Loucy (cell line): ENCODE data around the gene KCNH8.

ENCODE experiments used
- H2AFZ ChIP-seq: fragments of 200-600 bp; sonication (generic); 2 replicates; pipeline ENCODE4 v1.6.0; 2016; ENCODE audit warnings: antibody characterized with exemption, mild to moderate bottlenecking, low read length, moderate library complexity
- H3F3A ChIP-seq: fragments of 200-600 bp; 2 replicates; pipeline ENCODE4 v1.6.0; 2016; ENCODE audit warnings: antibody characterized with exemption, low read depth, mild to moderate bottlenecking
- H3K27me3 ChIP-seq: fragments of 200-600 bp; sonication (generic); 2 replicates; pipeline ENCODE4 v1.6.1; 2014; ENCODE audit warnings: low read length, mild to moderate bottlenecking; ENCODE audit not compliant: insufficient read depth, poor library complexity, severe bottlenecking
- H3K36me3 ChIP-seq: fragments of 200-600 bp; sonication (generic); 2 replicates; pipeline ENCODE4 v1.6.1; 2016; ENCODE audit warnings: low read length; ENCODE audit not compliant: insufficient read depth
- H3K4me1 ChIP-seq: fragments of 200-600 bp; sonication (generic); 2 replicates; pipeline ENCODE4 v1.5.1; 2014; ENCODE audit warnings: low read length, mild to moderate bottlenecking; ENCODE audit not compliant: insufficient read depth, poor library complexity, severe bottlenecking
- H3K4me2 ChIP-seq: fragments of 200-600 bp; sonication (generic); 2 replicates; pipeline ENCODE4 v1.6.0; 2014; ENCODE audit warnings: antibody characterized with exemption, low read length, low read depth, mild to moderate bottlenecking; ENCODE audit not compliant: poor library complexity, severe bottlenecking
- H3K4me3 ChIP-seq: fragments of 200-600 bp; sonication (generic); 2 replicates; pipeline ENCODE4 v1.5.1; 2014; ENCODE audit warnings: low read length, mild to moderate bottlenecking, mixed read lengths; ENCODE audit not compliant: poor library complexity, severe bottlenecking
- H3K79me2 ChIP-seq: fragments of 200-600 bp; sonication (generic); 2 replicates; pipeline ENCODE4 v1.6.1; 2014; ENCODE audit warnings: low read length; ENCODE audit not compliant: insufficient read depth
- H3K9ac ChIP-seq: fragments of 200-600 bp; sonication (generic); 2 replicates; pipeline ENCODE4 v1.6.0; 2014; ENCODE audit warnings: mild to moderate bottlenecking, low read depth, low read length, moderate library complexity; ENCODE audit not compliant: poor library complexity, severe bottlenecking
- H3K9me2 ChIP-seq: fragments of 200-600 bp; sonication (generic); replicated peaks from 2 replicates; pipeline ENCODE4 v1.6.1; 2016; ENCODE audit warnings: low read depth, low read length, mixed read lengths
- H3K9me3 ChIP-seq: fragments of 200-600 bp; sonication (generic); 2 replicates; pipeline ENCODE4 v1.6.1; 2014; ENCODE audit warnings: mild to moderate bottlenecking, antibody characterized with exemption, low read length, low read depth; ENCODE audit not compliant: insufficient read depth
- H4K20me1 ChIP-seq: fragments of 200-600 bp; sonication (generic); 2 replicates; pipeline ENCODE4 v1.6.0; 2014; ENCODE audit warnings: antibody characterized with exemption, low read length, mild to moderate bottlenecking; ENCODE audit not compliant: insufficient read depth, poor library complexity, severe bottlenecking
- CTCF ChIP-seq: fragments of 200-600 bp; sonication (generic); conservative IDR thresholded peaks from 2 replicates; pipeline ENCODE4 v1.5.1; 2014; ENCODE audit warnings: mild to moderate bottlenecking, antibody characterized with exemption, low read length
- EZH2phosphoT487 ChIP-seq: fragments of 200-600 bp; IDR thresholded peaks from 2 replicates; pipeline ENCODE4 v1.6.1; 2018; ENCODE audit warnings: antibody characterized with exemption, mild to moderate bottlenecking, moderate library complexity, borderline replicate concordance

The KCNH8 gene

GRCh38 chr3:19365471-19365870 is 217.2 kb downstream of the KCNH8 start:
- Histone ChIP-seq H3K4me3 (no peak overlapping the region), H3K9me2 (no peaks in the 10 kb centered on the region), H3K9me3 (no peaks in the 10 kb centered on the region), H3K4me1 (no peaks in the 10 kb centered on the region), H3F3A (no peaks in the 10 kb centered on the region), H3K4me2 (no peak overlapping the region), H3K36me3 (no peaks in the 10 kb centered on the region), H3K9ac (no peak overlapping the region), H4K20me1 (no peaks in the 10 kb centered on the region), H3K27me3 (no peaks in the 10 kb centered on the region), H2AFZ (no peak overlapping the region), H3K79me2 (no peaks in the 10 kb centered on the region)
- TF ChIP-seq EZH2phosphoT487 (no peak), CTCF (no peak)

- no peaks in the 10 kb centered on the region for H3K9me3 ChIP-seq
- H3K9me2 ChIP-seq, result no peaks in the 10 kb centered on the region
- TF ChIP-seq EZH2phosphoT487 (no peak), CTCF (no peak)
- H3K4me2 ChIP-seq, result no peak overlapping the region
- no peak overlapping the region for H2AFZ ChIP-seq
- no peaks in the 10 kb centered on the region for H3F3A ChIP-seq
- H3K36me3 ChIP-seq, result no peaks in the 10 kb centered on the region
- H3K4me1 ChIP-seq, result no peaks in the 10 kb centered on the region
- no peak overlapping the region for H3K4me3 ChIP-seq
- no peak overlapping the region for H3K9ac ChIP-seq
- H3K79me2 ChIP-seq, result no peaks in the 10 kb centered on the region
- H4K20me1 ChIP-seq, result no peaks in the 10 kb centered on the region
- H3K27me3 ChIP-seq, result no peaks in the 10 kb centered on the region
Observed at GRCh38 chr3:19384868-19385267, 236.6 kb downstream of the KCNH8 start.

GRCh38 chr3:19392150-19392549 is 243.8 kb downstream of the KCNH8 start:
- Histone ChIP-seq H3K4me1 (no peaks in the 10 kb centered on the region), H2AFZ (no peak overlapping the region), H3K9me2 (no peaks in the 10 kb centered on the region), H3K9ac (no peak overlapping the region), H3K79me2 (no peaks in the 10 kb centered on the region), H4K20me1 (no peaks in the 10 kb centered on the region), H3F3A (no peaks in the 10 kb centered on the region), H3K36me3 (no peaks in the 10 kb centered on the region), H3K9me3 (no peaks in the 10 kb centered on the region), H3K27me3 (no peaks in the 10 kb centered on the region), H3K4me2 (no peak overlapping the region), H3K4me3 (no peak overlapping the region)
- TF ChIP-seq EZH2phosphoT487, result no peak

- H3K36me3 ChIP-seq, result no peaks in the 10 kb centered on the region
- no peak overlapping the region for H3K4me3 ChIP-seq
- H3K9ac ChIP-seq, result no peak overlapping the region
- TF ChIP-seq CTCF (no peak), EZH2phosphoT487 (no peak)
- H3K79me2 ChIP-seq, result no peaks in the 10 kb centered on the region
- no peaks in the 10 kb centered on the region for H3K9me3 ChIP-seq
- no peaks in the 10 kb centered on the region for H3K4me1 ChIP-seq
- H3K9me2 ChIP-seq, result no peaks in the 10 kb centered on the region
- H3K27me3 ChIP-seq, result no peaks in the 10 kb centered on the region
- no peaks in the 10 kb centered on the region for H4K20me1 ChIP-seq
- H2AFZ ChIP-seq, result no peak overlapping the region
- H3F3A ChIP-seq, result no peaks in the 10 kb centered on the region
- no peak overlapping the region for H3K4me2 ChIP-seq
Observed at GRCh38 chr3:19394946-19395345, 246.6 kb downstream of the KCNH8 start.
